ENCODE data around the gene RTN3.

Gene RTN3

DNA sequence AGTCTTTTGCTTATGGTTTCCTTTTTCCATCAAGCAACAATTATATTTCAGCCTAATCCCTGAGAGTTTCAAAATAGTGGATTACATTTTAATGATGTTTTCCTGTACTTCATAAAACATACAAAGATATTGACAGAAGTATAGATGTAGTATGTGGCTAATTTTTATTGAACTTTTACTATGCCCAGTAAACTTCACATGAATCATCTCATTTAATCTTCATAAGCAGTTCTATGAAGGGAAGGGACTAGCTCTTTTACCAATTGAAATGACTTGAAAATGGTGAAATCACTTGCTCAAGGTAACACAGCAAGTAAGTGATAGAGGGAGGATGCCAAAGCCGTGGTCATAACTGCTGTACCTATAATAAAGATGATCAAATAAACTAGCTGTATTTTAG, 27.5 kb downstream of the RTN3 start:
- no peak overlapping the region for H3K4me3 ChIP-seq (ENCODE audit: low read length in 2 of 2)
- no peak overlapping the region for H3K14ac ChIP-seq (ENCODE audit: low read length)
- H3K4me1 ChIP-seq (ENCODE audit: control insufficient read depth in 2 of 2, insufficient read depth in 1 of 2, low read depth in 1 of 2, low read length in 2 of 2) = no peaks in the 10 kb centered on the region
- H2BK15ac ChIP-seq (ENCODE audit: low read length) = no peak overlapping the region
- H2BK120ac ChIP-seq (ENCODE audit: low read depth, low read length) = no peak overlapping the region
- H4K8ac ChIP-seq (ENCODE audit: low read depth, low read length) = no peak overlapping the region
- no peak overlapping the region for H3K9ac ChIP-seq (ENCODE audit: low read depth, low read length, poor library complexity)
- no peak overlapping the region for H2AK5ac ChIP-seq (ENCODE audit: low read depth, low read length)
- no peak overlapping the region for H3K4ac ChIP-seq (ENCODE audit: low read length)
- no peak overlapping the region for H3K27ac ChIP-seq (replicated peaks; ENCODE audit: low read length)
- no peak overlapping the region for H3K4me2 ChIP-seq (ENCODE audit: insufficient read depth, low read length, poor library complexity, severe bottlenecking)
- H3K27me3 ChIP-seq (ENCODE audit: control insufficient read depth in 3 of 3, insufficient read depth in 3 of 3, low read depth in 1 of 3, low read length in 3 of 3) = no peaks in the 10 kb centered on the region
- no peak overlapping the region for H3K23ac ChIP-seq (ENCODE audit: low read depth, low read length, poor library complexity)
- no CpG with 5 or more reads among the region's 1 CpG for WGBS, 2 donors (ENCODE audit: extremely low coverage in 2 of 2, insufficient read length in 2 of 2, insufficient replicate concordance in 1 of 2)
- peaks cover 6% of the 10 kb centered on the region for H3K79me1 ChIP-seq (ENCODE audit: low read depth, low read length)
- H2BK12ac ChIP-seq (ENCODE audit: low read length) = no peak overlapping the region
- DNase-seq (ENCODE audit: low spot score) = no peak
- H2AFZ ChIP-seq (ENCODE audit: low read length) = no peak overlapping the region
- H3K18ac ChIP-seq (ENCODE audit: low read length) = no peak overlapping the region
- no peaks in the 10 kb centered on the region for H3K9me3 ChIP-seq (replicated peaks in 1 of 2; ENCODE audit: control insufficient read depth in 2 of 2, insufficient read depth in 1 of 2, low read depth in 1 of 2, low read length in 2 of 2)
- H4K91ac ChIP-seq (ENCODE audit: low read depth, low read length, poor library complexity) = no peak overlapping the region
- no peak overlapping the region for H2BK5ac ChIP-seq (ENCODE audit: low read length)
- H3K36me3 ChIP-seq (replicated peaks in 1 of 2; ENCODE audit: control insufficient read depth in 2 of 2, insufficient read depth in 2 of 2, low read length in 2 of 2) = peaks cover 0 to 10% of the 10 kb centered on the region in 2 donors

DNA sequence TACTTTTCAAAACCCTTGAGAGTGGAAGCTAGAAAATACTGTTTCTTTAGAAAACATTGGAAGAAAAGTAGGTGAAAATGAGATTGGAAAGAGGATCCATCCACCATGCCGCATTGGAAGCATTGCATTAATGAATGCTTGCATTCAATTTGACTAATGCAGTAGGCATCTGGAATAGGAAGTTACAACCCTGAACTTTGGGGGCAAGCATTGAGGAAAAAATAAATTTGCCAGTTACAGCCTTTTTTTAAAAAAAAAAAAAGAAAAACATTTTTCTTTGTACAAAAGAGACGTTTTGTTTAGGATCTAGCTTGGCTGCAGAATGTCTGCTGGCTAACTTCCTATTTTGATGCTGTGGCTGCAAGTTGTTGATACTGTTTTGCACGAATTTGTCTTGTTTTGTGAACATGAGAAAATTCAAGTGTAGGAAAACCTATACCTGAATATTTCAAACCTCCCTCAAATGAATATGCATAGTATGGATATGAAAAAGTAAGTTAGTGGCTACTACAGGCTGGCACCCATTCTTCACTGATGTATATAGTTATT, 28.1 kb downstream of the RTN3 start:
- Histone ChIP-seq H3K27ac (replicated peaks; ENCODE audit: low read length) (no peak overlapping the region), H3K9ac (ENCODE audit: low read depth, low read length, poor library complexity) (no peak overlapping the region), H3K36me3 (replicated peaks in 1 of 2; ENCODE audit: control insufficient read depth in 2 of 2, insufficient read depth in 2 of 2, low read length in 2 of 2) (peaks cover 0 to 12% of the 10 kb centered on the region in 2 donors), H2AK5ac (ENCODE audit: low read depth, low read length) (no peak overlapping the region), H3K4ac (ENCODE audit: low read length) (no peak overlapping the region), H4K91ac (ENCODE audit: low read depth, low read length, poor library complexity) (no peak overlapping the region), H2BK12ac (ENCODE audit: low read length) (no peak overlapping the region), H3K18ac (ENCODE audit: low read length) (no peak overlapping the region), H3K9me3 (replicated peaks in 1 of 2; ENCODE audit: control insufficient read depth in 2 of 2, insufficient read depth in 1 of 2, low read depth in 1 of 2, low read length in 2 of 2) (no peaks in the 10 kb centered on the region), H4K8ac (ENCODE audit: low read depth, low read length) (no peak overlapping the region), H3K79me1 (ENCODE audit: low read depth, low read length) (peaks cover 6% of the 10 kb centered on the region), H2BK120ac (ENCODE audit: low read depth, low read length) (no peak overlapping the region), H2AFZ (ENCODE audit: low read length) (no peak overlapping the region), H3K14ac (ENCODE audit: low read length) (no peak overlapping the region), H3K4me2 (ENCODE audit: insufficient read depth, low read length, poor library complexity, severe bottlenecking) (no peak overlapping the region), H3K27me3 (ENCODE audit: control insufficient read depth in 3 of 3, insufficient read depth in 3 of 3, low read depth in 1 of 3, low read length in 3 of 3) (no peaks in the 10 kb centered on the region), H3K4me1 (ENCODE audit: control insufficient read depth in 2 of 2, insufficient read depth in 1 of 2, low read depth in 1 of 2, low read length in 2 of 2) (no peaks in the 10 kb centered on the region), H3K23ac (ENCODE audit: low read depth, low read length, poor library complexity) (no peak overlapping the region), H3K4me3 (ENCODE audit: low read length in 2 of 2) (no peak overlapping the region), H2BK15ac (ENCODE audit: low read length) (no peak overlapping the region), H2BK5ac (ENCODE audit: low read length) (no peak overlapping the region)
- no peak for DNase-seq (ENCODE audit: low spot score)
- WGBS, 2 donors (ENCODE audit: extremely low coverage in 2 of 2, insufficient read length in 2 of 2, insufficient replicate concordance in 1 of 2) = no CpG with 5 or more reads among the region's 3 CpGs

DNA sequence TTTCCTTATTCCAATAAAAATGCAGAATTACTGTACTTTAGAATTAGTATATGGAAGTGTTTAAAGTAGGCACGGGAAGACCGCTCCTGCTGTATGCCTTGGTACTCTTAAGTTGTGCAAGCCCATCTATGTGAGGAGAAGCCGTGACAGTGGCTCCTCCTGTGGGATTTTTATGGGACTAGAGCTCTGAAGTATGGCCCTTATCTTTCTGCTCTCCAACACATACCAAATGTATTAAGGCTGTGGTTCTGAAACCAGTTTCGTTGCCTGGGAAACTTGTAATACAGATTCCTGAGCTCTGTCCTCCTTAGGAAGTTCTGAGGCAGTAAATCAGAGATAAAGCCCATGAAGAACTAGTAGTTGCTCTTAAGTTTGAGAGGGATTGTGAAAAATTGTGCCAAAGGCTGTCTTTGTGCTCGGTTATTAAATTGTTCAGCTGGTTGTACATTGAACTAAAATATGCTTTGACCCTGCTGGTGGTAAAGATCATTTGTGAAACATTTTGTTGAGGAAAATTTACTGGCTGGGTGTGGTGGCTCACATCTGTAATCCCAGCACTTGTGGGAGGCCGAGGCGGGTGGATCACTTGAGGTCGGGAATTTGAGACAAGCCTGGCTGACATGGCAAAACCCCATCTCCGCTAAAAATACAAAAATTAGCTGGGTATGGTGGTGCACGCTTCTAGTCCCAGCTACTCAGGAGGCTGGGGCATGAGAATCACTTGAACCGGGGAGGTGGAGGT, 29.3 kb downstream of the RTN3 start:
- no peak for DNase-seq (ENCODE audit: low spot score)
- Histone ChIP-seq H3K79me1 (ENCODE audit: low read depth, low read length) (peaks cover 6% of the 10 kb centered on the region), H4K91ac (ENCODE audit: low read depth, low read length, poor library complexity) (no peak overlapping the region), H3K4me2 (ENCODE audit: insufficient read depth, low read length, poor library complexity, severe bottlenecking) (no peak overlapping the region), H2BK15ac (ENCODE audit: low read length) (no peak overlapping the region), H3K4ac (ENCODE audit: low read length) (no peak overlapping the region), H2BK5ac (ENCODE audit: low read length) (no peak overlapping the region), H3K9me3 (replicated peaks in 1 of 2; ENCODE audit: control insufficient read depth in 2 of 2, insufficient read depth in 1 of 2, low read depth in 1 of 2, low read length in 2 of 2) (no peaks in the 10 kb centered on the region), H4K8ac (ENCODE audit: low read depth, low read length) (no peak overlapping the region), H3K23ac (ENCODE audit: low read depth, low read length, poor library complexity) (no peak overlapping the region), H3K36me3 (replicated peaks in 1 of 2; ENCODE audit: control insufficient read depth in 2 of 2, insufficient read depth in 2 of 2, low read length in 2 of 2) (peaks cover 0 to 20% of the 10 kb centered on the region in 2 donors), H3K27ac (replicated peaks; ENCODE audit: low read length) (no peak overlapping the region), H3K4me1 (ENCODE audit: control insufficient read depth in 2 of 2, insufficient read depth in 1 of 2, low read depth in 1 of 2, low read length in 2 of 2) (no peaks in the 10 kb centered on the region), H3K9ac (ENCODE audit: low read depth, low read length, poor library complexity) (no peak overlapping the region), H2BK120ac (ENCODE audit: low read depth, low read length) (no peak overlapping the region), H3K27me3 (ENCODE audit: control insufficient read depth in 3 of 3, insufficient read depth in 3 of 3, low read depth in 1 of 3, low read length in 3 of 3) (no peaks in the 10 kb centered on the region), H2AK5ac (ENCODE audit: low read depth, low read length) (no peak overlapping the region), H2AFZ (ENCODE audit: low read length) (no peak overlapping the region), H2BK12ac (ENCODE audit: low read length) (no peak overlapping the region), H3K18ac (ENCODE audit: low read length) (no peak overlapping the region), H3K14ac (ENCODE audit: low read length) (no peak overlapping the region), H3K4me3 (ENCODE audit: low read length in 2 of 2) (no peak overlapping the region)
- no CpG with 5 or more reads among the region's 11 CpGs for WGBS, 2 donors (ENCODE audit: extremely low coverage in 2 of 2, insufficient read length in 2 of 2, insufficient replicate concordance in 1 of 2)

DNA sequence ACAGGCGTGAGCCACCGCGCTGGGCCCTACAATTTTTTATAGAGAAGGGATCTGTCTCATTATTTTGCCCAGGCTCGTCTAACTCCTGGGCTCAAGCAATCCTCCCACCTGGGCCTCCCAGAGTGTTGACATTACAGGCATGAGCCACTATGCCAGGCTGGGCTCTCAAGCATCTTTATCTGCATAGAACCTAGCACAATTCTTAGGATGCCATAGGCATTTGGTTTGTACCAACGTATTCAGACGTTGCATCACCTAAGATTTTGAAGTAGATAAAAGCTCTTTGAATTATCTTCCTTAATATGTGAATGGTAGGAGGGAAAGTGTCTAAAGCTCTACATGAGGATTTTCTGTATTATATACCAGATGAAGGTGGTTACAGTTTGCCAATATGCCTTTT, 30.5 kb downstream of the RTN3 start:
- Histone ChIP-seq H3K18ac (ENCODE audit: low read length) (no peak overlapping the region), H4K91ac (ENCODE audit: low read depth, low read length, poor library complexity) (no peak overlapping the region), H4K8ac (ENCODE audit: low read depth, low read length) (no peak overlapping the region), H3K36me3 (replicated peaks in 1 of 2; ENCODE audit: control insufficient read depth in 2 of 2, insufficient read depth in 2 of 2, low read length in 2 of 2) (peaks cover 0 to 23% of the 10 kb centered on the region in 2 donors), H2AK5ac (ENCODE audit: low read depth, low read length) (no peak overlapping the region), H2BK15ac (ENCODE audit: low read length) (no peak overlapping the region), H3K14ac (ENCODE audit: low read length) (no peak overlapping the region), H3K4me2 (ENCODE audit: insufficient read depth, low read length, poor library complexity, severe bottlenecking) (no peak overlapping the region), H3K23ac (ENCODE audit: low read depth, low read length, poor library complexity) (no peak overlapping the region), H3K4me3 (ENCODE audit: low read length in 2 of 2) (no peak overlapping the region), H3K4ac (ENCODE audit: low read length) (no peak overlapping the region), H3K9me3 (replicated peaks in 1 of 2; ENCODE audit: control insufficient read depth in 2 of 2, insufficient read depth in 1 of 2, low read depth in 1 of 2, low read length in 2 of 2) (no peaks in the 10 kb centered on the region), H3K79me1 (ENCODE audit: low read depth, low read length) (peaks cover 8% of the 10 kb centered on the region), H3K4me1 (ENCODE audit: control insufficient read depth in 2 of 2, insufficient read depth in 1 of 2, low read depth in 1 of 2, low read length in 2 of 2) (no peaks in the 10 kb centered on the region), H2AFZ (ENCODE audit: low read length) (no peak overlapping the region), H3K27ac (replicated peaks; ENCODE audit: low read length) (no peak overlapping the region), H3K9ac (ENCODE audit: low read depth, low read length, poor library complexity) (no peak overlapping the region), H3K27me3 (ENCODE audit: control insufficient read depth in 3 of 3, insufficient read depth in 3 of 3, low read depth in 1 of 3, low read length in 3 of 3) (no peaks in the 10 kb centered on the region), H2BK5ac (ENCODE audit: low read length) (no peak overlapping the region), H2BK12ac (ENCODE audit: low read length) (no peak overlapping the region), H2BK120ac (ENCODE audit: low read depth, low read length) (no peak overlapping the region)
- DNase-seq (ENCODE audit: low spot score) = no peak
- WGBS, 2 donors (ENCODE audit: extremely low coverage in 2 of 2, insufficient read length in 2 of 2, insufficient replicate concordance in 1 of 2) = no CpG with 5 or more reads among the region's 6 CpGs

Measured in neuronal stem cell (in vitro differentiated cells).